A673 (cell line): ENCODE data around the gene CAPN13.

Source experiments
- EZH2 ChIP-seq: fragments of 200-600 bp; sonication (generic); IDR thresholded peaks from 2 replicates; pipeline ENCODE4 v1.6.1; 2017; ENCODE audit warnings: borderline replicate concordance, low read depth, mild to moderate bottlenecking, mixed read lengths, antibody characterized with exemption, low read length; ENCODE audit not compliant: poor library complexity, severe bottlenecking
- TF ChIP-seq, protein P1 (sequence below): fragments of 300-800, 200-600 bp; sonication (generic); conservative IDR thresholded peaks from 2 replicates; pipeline ENCODE4 v1.5.1; 2017; ENCODE audit warnings: low read depth, mild to moderate bottlenecking, antibody characterized with exemption, low read length, moderate library complexity, mixed read lengths

- TF ChIP-seq EZH2, result no peak
- TF ChIP-seq, protein P1, sequence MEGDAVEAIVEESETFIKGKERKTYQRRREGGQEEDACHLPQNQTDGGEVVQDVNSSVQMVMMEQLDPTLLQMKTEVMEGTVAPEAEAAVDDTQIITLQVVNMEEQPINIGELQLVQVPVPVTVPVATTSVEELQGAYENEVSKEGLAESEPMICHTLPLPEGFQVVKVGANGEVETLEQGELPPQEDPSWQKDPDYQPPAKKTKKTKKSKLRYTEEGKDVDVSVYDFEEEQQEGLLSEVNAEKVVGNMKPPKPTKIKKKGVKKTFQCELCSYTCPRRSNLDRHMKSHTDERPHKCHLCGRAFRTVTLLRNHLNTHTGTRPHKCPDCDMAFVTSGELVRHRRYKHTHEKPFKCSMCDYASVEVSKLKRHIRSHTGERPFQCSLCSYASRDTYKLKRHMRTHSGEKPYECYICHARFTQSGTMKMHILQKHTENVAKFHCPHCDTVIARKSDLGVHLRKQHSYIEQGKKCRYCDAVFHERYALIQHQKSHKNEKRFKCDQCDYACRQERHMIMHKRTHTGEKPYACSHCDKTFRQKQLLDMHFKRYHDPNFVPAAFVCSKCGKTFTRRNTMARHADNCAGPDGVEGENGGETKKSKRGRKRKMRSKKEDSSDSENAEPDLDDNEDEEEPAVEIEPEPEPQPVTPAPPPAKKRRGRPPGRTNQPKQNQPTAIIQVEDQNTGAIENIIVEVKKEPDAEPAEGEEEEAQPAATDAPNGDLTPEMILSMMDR, result no peak
Measured at GRCh38 chr2:30716123-30716900, 90.9 kb downstream of the CAPN13 start.
